Transverse colon (tissue), 4 donors: ENCODE measurements around the gene LMAN1L. TPM values are rescaled to one million over a fixed set of nuclear protein-coding genes. Genes with fewer than 3 reads are reported as not detected.

Experiments used
- DNase-seq: peaks from one replicate; pipeline ENCODE4 v3.0.0-alpha.2; 2019
- H3K27ac ChIP-seq, 4 donors: fragments of 200-600 bp; sonication (generic); 2 replicates each; pipeline ENCODE4 v1.5.1; 2016 to 2018; ENCODE audit warnings: inconsistent platforms in 4 of 4
- H3K27me3 ChIP-seq: fragments of 200-600 bp; sonication (generic); 2 replicates; pipeline ENCODE4 v1.5.1; 2017; ENCODE audit warnings: inconsistent platforms
- H3K36me3 ChIP-seq, 4 donors: fragments of 200-600 bp; sonication (generic); 2 replicates each; pipeline ENCODE4 v1.5.1; 2017 to 2019; ENCODE audit warnings: inconsistent platforms in 4 of 4
- H3K4me1 ChIP-seq, 4 donors: fragments of 200-600 bp; sonication (generic); 2 replicates each; pipeline ENCODE4 v1.5.1; 2017 to 2020; ENCODE audit warnings: inconsistent platforms in 4 of 4
- H3K4me3 ChIP-seq, 4 donors: fragments of 200-600 bp; sonication (generic); 1 replicate in 1 of 4; 2 replicates in 3 of 4; pipeline versions ENCODE4 v1.5.1 to v1.6.1; 2017 to 2019; ENCODE audit warnings: inconsistent platforms in 4 of 4
- H3K9me3 ChIP-seq, 2 donors: fragments of 200-600 bp; sonication (generic); 2 replicates each; pipeline ENCODE4 v1.5.1; 2017 to 2019; ENCODE audit warnings: inconsistent platforms in 2 of 2
- EP300 ChIP-seq: sonication (generic); formaldehyde crosslinking; IDR thresholded peaks from one replicate; pipeline ENCODE4 v1.6.1; 2017; ENCODE audit warnings: antibody characterized with exemption, low read depth
- POLR2A ChIP-seq: fragments of 450-650 bp; IDR thresholded peaks from one replicate; pipeline ENCODE4 v1.6.1; 2016; ENCODE audit warnings: antibody characterized with exemption, mild to moderate bottlenecking, moderate library complexity
- POLR2AphosphoS5 ChIP-seq, 3 donors: sonication (generic); formaldehyde crosslinking; IDR thresholded peaks; one replicate each; pipeline ENCODE4 v1.6.1; 2016; ENCODE audit warnings: antibody characterized with exemption in 3 of 3
- WGBS, 2 donors: methylation state at CpG; one replicate each; pipeline ENCODE4 v1.1.5; 2018; ENCODE audit warnings: low coverage in 1 of 2; 5-methylcytosine and 5-hydroxymethylcytosine counted together
- in situ Hi-C, 4 donors: fragments of 200-750 bp; cut with MboI; loops; one replicate each; pipeline versions ENCODE4 v1.15.0 to v1.15.1; 2017; ENCODE audit warnings: low sequenced_read_pairs in 3 of 4, low pct_ligation_motif_present in 1 of 4, low pct_unique_long_range_greater_than_20kb in 1 of 4
- intact Hi-C: fragments of 100-400 bp; cut with DNase I; formaldehyde crosslinking; loops from one replicate; pipeline ENCODE4 v1.15.1; 2023; ENCODE audit warnings: low total_unique reads
- total RNA-seq, 4 donors: library from RNA; depleted of rRNA; stranded (reverse); fragments of >200 nt; gene quantifications; one replicate each; pipeline ENCODE4 v1.1.0, GENCODE V29; 2016
- TF ChIP-seq, protein P1 (sequence below), 5 experiments: fragments of 200-600 bp in 3 of 5; fragments of 450-650 bp in 2 of 5; sonication (generic) in 3 of 5; IDR thresholded peaks; 1 replicate in 2 of 5; 2 replicates in 3 of 5; pipeline ENCODE4 v1.5.1; 2016 to 2017; ENCODE audit warnings: antibody characterized with exemption in 5 of 5, inconsistent platforms in 3 of 5, mild to moderate bottlenecking in 2 of 5, moderate library complexity in 1 of 5

Gene LMAN1L
- total RNA-seq, 4 donors from 2014 or later: 20.2 TPM; not detected in 3

DNA sequence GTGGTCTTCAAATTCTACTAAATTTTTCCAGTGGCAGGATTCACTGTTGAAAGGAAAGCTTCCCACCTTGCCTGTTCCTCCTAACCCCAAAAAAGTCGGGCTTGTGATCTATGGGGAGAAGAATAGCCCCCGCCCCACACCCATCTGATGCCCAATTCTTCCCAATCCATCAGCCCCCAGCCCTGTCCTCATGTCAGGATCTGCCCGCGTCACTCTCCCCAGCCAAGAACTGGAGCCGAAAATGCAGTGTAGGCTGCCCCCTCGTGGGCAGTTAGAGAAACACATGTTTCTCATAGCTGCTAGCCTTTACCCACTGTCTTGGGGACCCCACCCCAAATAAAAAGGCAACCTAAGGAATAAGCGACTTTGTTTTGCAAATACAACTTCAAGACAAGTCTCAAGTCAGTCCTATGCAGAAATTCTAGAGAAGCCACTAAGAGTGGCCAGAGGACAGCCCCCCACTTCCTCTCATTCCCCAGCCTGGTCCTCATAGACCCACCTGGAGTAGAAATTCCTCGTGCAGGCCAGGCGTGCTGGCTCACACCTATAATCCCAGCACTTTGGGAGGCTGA is 43.8 kb upstream of the LMAN1L start:
- DNase-seq: peak; percentile 66
- H3K27ac ChIP-seq: no peak overlapping the region
- peaks cover 9 to 24% (median 13%) of the 10 kb centered on the region in 4 donors for H3K4me1 ChIP-seq
- in situ Hi-C loops (loop anchor here in 3 of 4 donors (5.0 to 25.0 kb wide), 4 partner anchors 127 to 382 kb away; no protein-coding TSS in a partner anchor), intact Hi-C loops (loop anchor here (2.0 kb wide), 1 partner anchor 132 kb away; no protein-coding TSS in a partner anchor)
- 0 to 5% methylated on average over 1 to 9 of the region's 9 CpGs for WGBS, 2 donors
- no peaks in the 10 kb centered on the region for H3K9me3 ChIP-seq
- TF ChIP-seq, protein P1, sequence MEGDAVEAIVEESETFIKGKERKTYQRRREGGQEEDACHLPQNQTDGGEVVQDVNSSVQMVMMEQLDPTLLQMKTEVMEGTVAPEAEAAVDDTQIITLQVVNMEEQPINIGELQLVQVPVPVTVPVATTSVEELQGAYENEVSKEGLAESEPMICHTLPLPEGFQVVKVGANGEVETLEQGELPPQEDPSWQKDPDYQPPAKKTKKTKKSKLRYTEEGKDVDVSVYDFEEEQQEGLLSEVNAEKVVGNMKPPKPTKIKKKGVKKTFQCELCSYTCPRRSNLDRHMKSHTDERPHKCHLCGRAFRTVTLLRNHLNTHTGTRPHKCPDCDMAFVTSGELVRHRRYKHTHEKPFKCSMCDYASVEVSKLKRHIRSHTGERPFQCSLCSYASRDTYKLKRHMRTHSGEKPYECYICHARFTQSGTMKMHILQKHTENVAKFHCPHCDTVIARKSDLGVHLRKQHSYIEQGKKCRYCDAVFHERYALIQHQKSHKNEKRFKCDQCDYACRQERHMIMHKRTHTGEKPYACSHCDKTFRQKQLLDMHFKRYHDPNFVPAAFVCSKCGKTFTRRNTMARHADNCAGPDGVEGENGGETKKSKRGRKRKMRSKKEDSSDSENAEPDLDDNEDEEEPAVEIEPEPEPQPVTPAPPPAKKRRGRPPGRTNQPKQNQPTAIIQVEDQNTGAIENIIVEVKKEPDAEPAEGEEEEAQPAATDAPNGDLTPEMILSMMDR (IDR thresholded peaks at IDR 0.05): peak; percentile 86 to 92 (median 88)
- TF ChIP-seq EP300: no peak
- no peaks in the 10 kb centered on the region for H3K36me3 ChIP-seq
- H3K4me3 ChIP-seq: no peak overlapping the region
- peaks cover 5% of the 10 kb centered on the region for H3K27me3 ChIP-seq

DNA sequence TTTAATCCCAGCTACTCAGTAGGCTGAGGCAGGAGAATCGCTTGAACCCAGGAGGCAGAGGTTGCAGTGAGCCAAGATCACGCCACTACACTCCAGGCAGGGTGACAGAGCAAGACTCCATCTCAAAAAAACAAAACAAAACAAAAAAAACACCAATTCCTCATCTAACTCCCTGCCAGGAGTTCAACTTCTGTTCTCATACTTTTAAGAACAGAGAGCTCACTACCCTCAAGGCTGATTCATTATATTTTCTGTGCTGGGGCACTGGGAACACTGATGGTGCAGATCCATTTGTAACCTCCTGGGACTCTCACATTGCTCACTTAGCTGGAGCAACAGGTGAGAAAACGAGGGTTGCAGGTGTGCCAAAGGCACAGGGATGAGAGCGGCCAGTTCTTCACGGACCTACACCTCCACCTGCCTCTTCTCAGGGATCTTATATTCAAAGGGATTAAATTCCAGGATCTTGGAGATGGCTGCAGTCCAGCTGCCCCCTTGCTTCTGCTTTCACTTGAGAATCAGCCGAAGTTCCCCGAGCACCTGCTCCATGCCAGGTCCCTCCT is 43.1 kb upstream of the LMAN1L start:
- 58 to 62% methylated on average over 2 to 6 of the region's 7 CpGs for WGBS, 2 donors
- DNase-seq: no peak
- Histone ChIP-seq H3K27me3 (peaks cover 5% of the 10 kb centered on the region), H3K4me3 (no peak overlapping the region), H3K4me1 (peaks cover 12 to 31% (median 18%) of the 10 kb centered on the region in 4 donors), H3K27ac (no peak overlapping the region), H3K36me3 (no peaks in the 10 kb centered on the region), H3K9me3 (no peaks in the 10 kb centered on the region)
- in situ Hi-C loops (loop anchor here (5.0 to 25.0 kb wide), 5 partner anchors 127 to 382 kb away; no protein-coding TSS in a partner anchor), intact Hi-C loops (loop anchor here (2.0 to 5.0 kb wide), 3 partner anchors 31 to 183 kb away; no protein-coding TSS in a partner anchor)
- TF ChIP-seq EP300 (no peak), POLR2AphosphoS5 (IDR thresholded peaks at IDR 0.05) (no peak), POLR2A (no peak)
- TF ChIP-seq, protein P1 (IDR thresholded peaks at IDR 0.05): no peak

DNA sequence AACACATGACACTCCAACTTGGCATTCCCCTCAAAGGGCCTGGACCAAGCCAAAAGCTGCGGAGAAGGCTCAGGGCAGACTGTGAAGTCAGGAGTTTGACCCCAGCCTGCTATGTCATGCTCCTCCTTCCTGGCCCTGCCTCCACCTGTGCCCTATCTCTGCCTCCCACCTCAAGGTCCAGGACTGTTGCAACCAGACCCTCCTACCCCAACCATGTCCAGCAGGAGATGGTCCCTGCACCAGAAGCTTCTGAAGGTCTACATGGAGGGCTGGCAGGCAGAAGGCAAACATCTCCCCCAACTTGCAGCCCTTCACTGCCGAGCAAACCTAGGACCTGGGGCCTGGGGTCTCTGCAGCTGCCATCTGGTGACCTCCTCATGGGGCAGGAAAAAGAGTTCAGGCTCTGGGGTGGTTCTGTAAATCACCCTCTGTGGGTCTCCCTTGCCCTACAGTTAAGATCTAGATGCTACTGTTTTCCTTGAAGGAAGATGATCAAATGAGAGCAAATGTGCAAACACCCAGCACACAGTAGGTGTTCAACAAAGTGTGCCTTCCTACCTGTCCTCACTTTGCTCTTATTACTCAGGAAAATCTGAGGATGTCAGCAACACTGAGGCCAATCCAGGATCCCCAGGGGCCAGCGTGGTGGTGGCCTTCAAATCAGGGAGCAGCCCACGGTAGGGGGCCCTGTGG is 42.3 kb upstream of the LMAN1L start:
- no peaks in the 10 kb centered on the region for H3K9me3 ChIP-seq
- H3K4me1 ChIP-seq: peaks cover 12 to 38% (median 21%) of the 10 kb centered on the region in 4 donors
- peaks cover 5% of the 10 kb centered on the region for H3K27me3 ChIP-seq
- in situ Hi-C loops (loop anchor here in 3 of 4 donors (10.0 to 25.0 kb wide), 2 partner anchors 174 to 383 kb away; no protein-coding TSS in a partner anchor), intact Hi-C loops (loop anchor here (2.0 to 5.0 kb wide), 2 partner anchors 30 to 182 kb away; no protein-coding TSS in a partner anchor)
- TF ChIP-seq POLR2A (no peak), EP300 (no peak), POLR2AphosphoS5 (IDR thresholded peaks at IDR 0.05) (no peak)
- TF ChIP-seq, protein P1 (IDR thresholded peaks at IDR 0.05): no peak
- no peak overlapping the region for H3K4me3 ChIP-seq
- no peak for DNase-seq
- H3K36me3 ChIP-seq: no peaks in the 10 kb centered on the region
- H3K27ac ChIP-seq: no peak overlapping the region
- 30 to 68% methylated on average over 2 to 4 of the region's 4 CpGs for WGBS, 2 donors

DNA sequence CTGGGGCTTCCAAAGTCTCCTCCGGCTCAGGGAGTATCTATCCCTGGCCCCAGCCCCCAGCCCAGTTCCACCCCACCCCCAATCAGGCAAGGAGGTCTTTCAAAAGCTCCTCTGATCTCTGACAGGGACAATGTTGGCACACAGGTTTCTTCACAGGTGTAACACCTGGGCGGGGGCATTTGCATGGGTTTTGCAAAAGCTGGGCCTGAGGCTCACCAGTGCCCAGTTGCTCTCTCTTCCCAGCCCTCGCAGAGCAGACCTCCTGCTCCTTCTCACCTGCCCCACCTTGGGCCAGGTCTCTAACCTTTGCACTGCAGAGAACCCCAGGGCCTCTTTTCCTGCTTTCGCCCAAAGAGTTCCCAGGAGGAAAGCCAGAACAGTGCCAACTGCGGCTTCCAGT is 39.3 kb upstream of the LMAN1L start:
- TF ChIP-seq, protein P1 (IDR thresholded peaks at IDR 0.05): no peak
- TF ChIP-seq EP300: no peak
- TF ChIP-seq POLR2A: no peak
- TF ChIP-seq POLR2AphosphoS5 (IDR thresholded peaks at IDR 0.05): no peak
- peak overlapping the region; percentile 43 to 57 (median 54) for H3K27ac ChIP-seq
- no peaks in the 10 kb centered on the region for H3K9me3 ChIP-seq
- no peaks in the 10 kb centered on the region for H3K36me3 ChIP-seq
- no peaks in the 10 kb centered on the region for H3K27me3 ChIP-seq
- in situ Hi-C loops: loop anchor here in 3 of 4 donors (10.0 to 25.0 kb wide), 2 partner anchors 171 to 386 kb away; no protein-coding TSS in a partner anchor
- no peak overlapping the region for H3K4me3 ChIP-seq
- peaks cover 12 to 65% (median 34%) of the 10 kb centered on the region in 4 donors for H3K4me1 ChIP-seq
- 55 to 67% methylated on average over 1 to 5 of the region's 5 CpGs for WGBS, 2 donors
- intact Hi-C loops: loop anchor here (5.0 kb wide), 1 partner anchor 179 kb away; no protein-coding TSS in a partner anchor
- no peak for DNase-seq
